HUDEP-2 (cell line): ENCODE measurements around the gene SPRR2F.
A peak's percentile ranks its signal among the peaks of the same experiment; 100 is the strongest.
"Not testable (repeated sequence)": the region's sequence is repeated elsewhere in the genome, so short reads cannot be mapped to it uniquely, and the experiment has no call there.

ENCODE experiments used
- DNase-seq, 76 experiments: peaks; one replicate each; lab custom pipeline; 2025; ENCODE audit not compliant: unreplicated experiment in 76 of 76; lab: John Stamatoyannopoulos, UW

The SPRR2F gene, protein sequence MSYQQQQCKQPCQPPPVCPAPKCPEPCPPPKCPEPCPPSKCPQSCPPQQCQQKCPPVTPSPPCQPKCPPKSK

DNA sequence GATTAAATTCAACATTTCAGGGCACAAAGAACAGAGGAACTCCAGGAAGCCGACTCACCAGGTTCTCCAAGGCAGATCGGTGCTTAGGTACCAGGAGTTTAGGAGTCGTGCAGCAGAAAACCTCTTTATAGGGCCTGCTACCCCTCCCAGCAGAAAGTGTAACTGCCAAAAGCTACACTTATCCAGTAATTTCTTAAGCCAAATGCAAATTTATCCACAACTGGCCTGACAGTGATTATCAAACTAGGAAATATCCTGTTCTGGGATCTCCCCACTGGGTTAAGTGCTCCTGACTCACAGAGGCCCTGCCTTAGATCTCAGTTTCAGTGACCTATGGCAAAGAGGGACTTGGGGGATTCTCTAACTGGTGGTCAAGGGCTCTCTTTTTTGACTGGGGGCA, at the start of gene SPRR2F:
Gene SPRR2F, minus strand, starts transcription at position 101 of the 400 bp plus-strand sequence. CDS start 783 bp downstream, outside the sequence.
- DNase-seq, result no peak

DNA sequence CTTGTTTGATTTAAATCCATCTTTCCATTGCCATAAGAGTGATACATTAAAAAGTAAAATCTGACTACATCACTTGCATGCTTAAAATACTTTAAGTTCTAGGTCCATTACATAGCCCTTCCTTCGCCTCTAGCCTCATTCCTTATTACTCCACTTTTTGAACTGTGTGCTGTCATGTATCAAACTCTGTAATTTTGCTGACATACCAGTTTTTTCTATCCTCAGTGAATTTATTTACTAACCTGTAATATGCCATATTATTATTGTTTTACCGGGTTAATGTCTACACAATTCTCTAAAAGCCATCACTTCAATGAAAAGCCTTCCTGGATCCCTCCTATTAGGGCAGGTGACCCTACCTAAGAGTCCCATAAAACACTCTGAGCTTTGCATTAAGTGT, 42.2 kb upstream of the SPRR2F start:
- DNase-seq, result no peak

DNA sequence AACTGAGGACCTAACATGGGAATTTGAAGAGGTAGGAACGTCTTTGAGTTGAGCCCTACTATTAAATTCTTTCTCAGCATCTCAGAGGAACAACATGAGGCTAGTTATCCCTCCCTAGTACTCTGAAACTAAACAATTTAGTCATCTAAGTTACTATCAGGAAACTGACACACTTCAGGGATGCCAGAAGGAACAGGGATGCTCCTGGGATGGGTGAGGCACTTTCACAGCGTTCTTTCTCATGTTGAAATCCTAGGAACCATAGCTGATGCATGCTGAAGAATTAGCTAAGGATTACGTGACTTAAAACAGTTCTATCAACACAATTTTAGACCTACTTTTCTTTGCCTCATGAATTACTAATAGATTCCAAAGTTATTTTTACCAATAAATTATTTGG, 39.2 kb upstream of the SPRR2F start:
- DNase-seq, result no peak

DNA sequence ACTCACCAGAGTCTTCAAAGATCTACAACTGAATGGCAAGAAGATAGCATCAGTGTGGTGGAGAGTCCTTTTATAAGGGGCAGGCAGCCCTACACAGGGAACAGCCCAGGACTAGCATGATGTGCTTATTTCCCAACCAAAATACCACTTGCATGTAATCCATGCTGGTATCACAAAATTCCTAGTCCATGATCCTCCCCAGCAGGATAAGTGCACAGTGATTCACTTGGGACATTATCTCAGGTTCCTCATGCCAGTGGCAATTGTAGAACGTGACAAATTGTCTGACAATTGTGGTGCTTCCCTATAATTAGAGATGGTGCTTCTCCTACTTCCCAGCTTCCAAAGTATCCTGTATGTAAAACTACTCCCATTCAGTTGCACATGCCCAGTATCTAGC, 37.5 kb upstream of the SPRR2F start, which contains the start of gene SPRR2G:
Gene SPRR2G, minus strand, starts transcription at position 45 of the 400 bp plus-strand sequence. CDS start 780 bp downstream, outside the sequence.
- DNase-seq, result no peak

DNA sequence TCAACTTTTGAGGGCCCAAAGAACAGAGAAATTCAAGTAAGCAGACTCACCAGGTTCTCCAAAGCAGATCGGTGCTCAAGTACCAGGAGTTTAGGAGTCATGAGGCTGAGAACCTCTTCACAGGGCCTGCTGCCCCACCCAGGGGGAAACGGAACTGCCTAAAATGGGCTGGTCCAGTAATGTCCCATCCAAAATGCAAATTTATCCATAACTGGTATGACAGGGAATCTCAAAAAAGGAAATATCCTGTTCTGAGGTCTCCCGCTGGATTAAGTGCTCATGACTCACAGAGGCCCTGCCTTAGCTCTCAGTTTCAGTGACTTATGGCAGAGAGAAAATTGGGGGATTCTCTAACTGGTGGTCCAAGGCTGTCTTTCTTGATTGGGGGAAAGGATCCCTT, 28.1 kb upstream of the SPRR2F start:
- DNase-seq, result no peak

DNA sequence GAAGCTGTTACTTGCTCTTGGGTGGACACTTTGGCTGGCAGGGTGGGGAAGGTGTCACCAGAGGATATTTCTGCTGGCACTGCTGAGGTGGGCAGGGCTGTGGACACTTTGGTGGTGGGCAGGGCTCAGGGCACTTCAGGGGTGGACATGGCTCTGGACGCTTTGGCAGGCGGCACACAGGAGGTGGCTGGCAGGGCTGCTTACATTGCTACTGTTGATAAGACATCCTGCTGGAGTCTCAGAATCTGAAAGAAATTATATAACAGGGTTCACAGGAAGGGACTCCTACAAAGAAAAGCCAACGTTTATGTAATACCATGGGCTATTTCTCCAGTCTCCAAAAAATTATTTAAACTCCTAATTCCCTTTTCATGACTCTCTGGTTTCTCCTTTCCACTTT, 27.2 kb upstream of the SPRR2F start:
- no peak for DNase-seq

DNA sequence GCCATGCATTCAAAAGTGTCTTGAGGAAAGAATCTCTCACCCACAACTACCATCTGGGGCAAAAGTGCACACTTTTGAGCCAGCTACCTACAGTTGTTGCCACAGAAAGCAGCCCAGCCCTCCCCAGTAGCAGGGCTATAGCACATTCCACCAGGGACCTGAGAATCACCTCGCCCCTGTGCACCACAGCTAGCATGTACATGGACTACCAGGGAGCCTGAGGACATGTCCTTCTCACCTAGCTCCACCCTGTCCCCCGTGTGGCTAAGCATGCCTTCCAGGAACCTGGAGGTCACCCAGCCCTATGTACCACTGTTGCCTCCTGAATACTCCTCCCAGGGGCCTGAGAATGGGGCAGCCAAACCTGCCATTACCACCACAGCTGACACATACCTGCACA, 20.4 kb upstream of the SPRR2F start:
- DNase-seq, result no peak

DNA sequence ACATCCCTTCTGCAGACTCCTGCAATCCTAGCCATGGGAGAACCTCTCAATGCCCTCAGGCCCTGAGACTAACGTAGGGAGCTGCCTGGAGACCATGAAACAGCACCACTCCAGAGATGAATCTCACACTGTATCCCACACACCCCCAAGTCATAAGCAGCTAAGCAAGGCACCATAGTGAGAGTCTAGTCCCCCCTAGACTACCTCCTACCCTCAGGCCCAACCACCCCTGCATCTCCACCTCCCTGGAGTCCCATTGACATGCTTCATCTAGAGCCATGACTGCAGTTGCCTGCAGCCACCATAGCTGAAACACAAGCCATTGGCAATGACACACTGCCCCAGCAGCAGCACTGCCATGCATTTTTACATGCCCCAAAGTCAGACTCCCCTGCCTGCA, 20.0 kb upstream of the SPRR2F start:
- DNase-seq, result no peak

DNA sequence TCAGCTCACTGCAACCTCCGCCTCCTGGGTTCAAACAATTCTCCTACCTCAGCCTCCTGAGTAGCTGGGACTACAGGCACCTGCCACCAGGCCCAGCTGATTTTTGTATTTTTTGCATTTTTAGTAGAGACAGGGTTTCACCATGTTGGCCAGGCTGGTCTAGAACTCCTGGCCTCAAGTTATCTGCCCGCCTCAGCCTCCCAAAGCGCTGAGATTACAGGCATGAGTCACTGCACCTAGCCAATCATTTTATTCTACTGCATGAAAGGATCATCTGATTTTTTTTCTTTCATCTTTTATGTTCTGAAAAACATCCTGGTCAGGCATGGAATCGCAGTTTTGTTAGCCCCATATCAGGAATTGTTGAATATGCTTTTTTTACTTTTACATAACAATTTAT, 15.4 kb upstream of the SPRR2F start:
- DNase-seq, result not testable (repeated sequence)

DNA sequence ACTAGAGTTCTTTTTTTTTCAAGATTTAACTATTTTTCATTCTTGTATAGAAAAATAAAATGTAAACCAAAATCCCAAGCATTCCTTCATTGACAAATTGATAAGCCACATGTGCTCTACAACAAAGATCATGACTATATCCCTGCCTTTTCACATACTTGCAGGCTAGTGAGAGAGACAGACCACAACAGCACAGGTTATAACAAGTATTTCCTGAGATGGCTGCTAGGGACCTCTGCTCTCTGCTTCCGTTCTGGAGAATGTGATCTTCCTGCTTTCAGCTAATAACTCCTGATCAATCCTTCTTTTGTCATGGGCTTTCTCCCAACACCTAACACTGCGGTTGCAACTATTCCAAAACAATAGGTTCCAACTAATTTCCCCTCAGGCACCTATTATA, 14.0 kb upstream of the SPRR2F start:
- no peak for DNase-seq

DNA sequence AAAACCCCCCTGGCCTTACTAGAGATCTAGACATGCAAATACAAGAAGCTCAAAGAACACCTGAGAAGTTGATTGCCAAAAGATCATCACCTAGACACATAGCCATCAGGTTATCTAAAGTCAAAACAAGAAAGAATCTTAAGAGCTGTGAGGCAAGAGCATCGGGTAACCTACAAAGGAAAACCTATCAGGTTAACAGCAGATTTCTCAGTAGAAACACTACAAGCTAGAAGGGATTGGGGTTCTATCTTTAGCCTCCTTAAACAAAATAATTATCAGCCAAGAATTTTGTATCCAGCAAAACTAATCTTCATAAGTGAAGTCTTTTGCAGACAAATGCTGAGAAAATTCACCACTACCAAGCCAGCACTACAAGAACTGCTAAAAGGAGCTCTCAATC, 12.2 kb upstream of the SPRR2F start:
- no peak for DNase-seq

DNA sequence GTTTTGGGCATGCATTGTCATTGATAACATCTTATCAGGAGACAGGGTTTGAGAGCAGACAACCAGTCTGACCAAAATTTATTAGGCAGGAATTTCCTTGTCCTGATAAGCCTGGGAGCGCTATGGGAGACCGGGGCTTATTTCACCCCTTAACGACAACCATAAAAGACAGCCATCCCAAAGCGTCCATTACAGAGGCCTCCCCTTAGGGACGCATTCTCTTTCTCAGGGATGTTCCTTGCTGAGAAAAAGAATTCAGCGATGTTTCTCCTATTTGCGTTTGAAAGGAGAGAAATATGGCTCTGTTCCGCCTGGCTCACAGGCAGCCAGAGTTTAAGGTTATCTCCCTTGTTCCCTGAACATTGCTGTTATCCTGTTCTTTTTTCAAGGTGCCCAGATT, 10.5 kb upstream of the SPRR2F start:
- DNase-seq, result not testable (repeated sequence)

DNA sequence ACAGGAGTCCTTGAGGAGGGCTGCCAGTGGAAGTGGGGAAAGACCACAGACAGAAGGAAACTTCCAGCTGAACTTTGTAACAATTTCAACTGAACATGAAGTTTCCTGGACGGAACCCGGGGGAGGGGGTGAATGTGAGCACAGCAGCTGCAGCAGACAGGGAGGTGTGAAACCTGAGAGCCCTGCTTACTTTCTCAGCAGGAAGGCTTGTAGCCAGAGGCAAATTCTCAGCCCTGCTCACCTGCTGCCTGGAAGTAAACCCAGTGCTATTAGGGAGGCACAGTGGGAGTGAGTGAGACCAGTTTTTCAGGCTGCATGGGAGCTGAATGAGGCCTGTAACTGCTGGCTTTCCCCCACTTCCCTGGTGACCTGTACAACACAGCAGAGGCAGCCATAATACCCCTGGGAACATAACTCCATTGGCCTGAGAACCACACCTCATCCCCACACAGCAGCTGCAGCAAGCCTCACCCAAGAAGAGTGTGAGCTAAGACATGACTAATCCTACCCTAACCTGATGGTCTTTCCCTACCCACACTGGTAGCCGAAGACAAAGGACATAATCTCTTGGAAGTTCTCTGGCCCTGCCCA, 9.6 kb upstream of the SPRR2F start:
- peak in 3 of 76 experiments; percentile 3 to 15 (median 5) for DNase-seq

DNA sequence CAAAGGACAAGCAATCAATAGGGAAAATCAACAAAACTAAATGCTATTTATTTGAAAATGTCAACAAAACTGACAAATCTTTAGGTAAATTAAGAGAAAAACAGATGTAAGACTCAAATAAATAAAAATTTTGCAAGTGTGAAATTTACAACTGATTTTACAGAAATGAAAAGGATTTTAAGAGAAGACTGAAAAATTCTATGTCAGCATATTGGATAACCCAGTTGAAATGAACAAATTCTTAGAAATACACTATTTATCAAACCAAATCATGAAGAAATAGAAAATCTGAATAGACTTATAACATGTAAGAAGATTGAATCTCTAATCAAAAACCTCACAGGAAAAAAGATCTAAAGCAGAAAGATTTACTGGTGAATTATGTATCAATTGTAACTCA, 7.6 kb upstream of the SPRR2F start:
- no peak for DNase-seq

DNA sequence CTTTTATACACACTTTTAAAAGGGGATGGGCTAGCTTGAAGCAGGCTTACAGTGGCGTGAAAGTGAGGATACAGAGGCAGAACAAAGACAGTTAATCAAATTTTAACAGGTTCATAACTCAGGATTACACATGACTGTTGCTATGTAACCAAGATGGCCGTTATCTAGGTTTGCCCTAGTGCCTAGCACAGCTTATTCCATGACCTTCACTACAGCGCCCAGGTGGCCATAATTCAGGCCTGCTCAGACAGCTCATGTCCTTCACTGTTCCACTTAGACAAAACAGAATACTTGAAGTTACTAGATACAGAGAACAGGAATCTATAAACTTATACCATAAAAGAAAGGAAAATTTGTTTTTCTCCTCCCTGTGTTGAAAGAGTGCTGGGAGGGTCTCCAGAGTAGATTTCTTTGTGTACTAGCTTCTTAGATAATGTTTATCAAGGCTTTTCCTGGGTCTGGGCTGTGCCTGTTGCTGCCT, 6.2 kb upstream of the SPRR2F start:
- DNase-seq, result peak in 70 of 76 experiments; percentile 19 to 88 (median 58)

DNA sequence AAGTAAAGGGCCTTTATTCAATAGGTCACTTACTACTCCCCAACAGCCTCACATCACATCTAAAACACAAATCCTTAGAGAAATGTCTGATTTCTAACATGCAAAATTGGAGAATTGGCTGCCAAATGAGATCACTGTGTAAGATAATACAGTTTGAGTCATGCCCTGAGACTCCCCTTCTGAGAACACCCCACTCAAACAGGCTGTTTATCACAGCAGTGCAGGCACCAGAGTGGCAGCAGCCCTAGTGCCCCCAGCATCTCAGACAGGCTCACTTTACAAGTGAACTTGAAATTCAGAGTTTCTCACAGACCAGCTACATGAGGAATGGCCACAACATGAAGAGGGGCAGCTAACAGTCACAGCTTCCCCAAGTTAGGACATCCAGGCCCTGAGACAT, 1.9 kb upstream of the SPRR2F start:
- DNase-seq, result peak in 71 of 76 experiments; percentile 16 to 88 (median 63)

DNA sequence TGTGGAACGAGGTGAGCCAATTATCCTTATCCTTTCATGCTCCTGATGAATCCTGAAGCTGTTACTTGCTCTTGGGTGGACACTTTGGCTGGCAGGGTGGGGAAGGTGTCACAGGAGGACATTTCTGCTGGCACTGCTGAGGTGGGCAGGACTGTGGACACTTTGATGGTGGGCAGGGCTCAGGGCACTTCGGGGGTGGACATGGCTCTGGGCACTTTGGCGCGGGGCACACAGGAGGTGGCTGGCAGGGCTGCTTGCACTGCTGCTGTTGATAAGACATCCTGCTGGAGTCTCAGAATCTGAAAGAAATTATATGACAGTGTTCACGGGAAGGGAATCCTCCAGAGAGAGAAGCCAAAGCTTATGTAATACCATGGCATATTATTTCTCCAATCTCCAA, 862 bp downstream of the SPRR2F start:
- DNase-seq, result peak in 1 of 76 experiments; percentile 3

DNA sequence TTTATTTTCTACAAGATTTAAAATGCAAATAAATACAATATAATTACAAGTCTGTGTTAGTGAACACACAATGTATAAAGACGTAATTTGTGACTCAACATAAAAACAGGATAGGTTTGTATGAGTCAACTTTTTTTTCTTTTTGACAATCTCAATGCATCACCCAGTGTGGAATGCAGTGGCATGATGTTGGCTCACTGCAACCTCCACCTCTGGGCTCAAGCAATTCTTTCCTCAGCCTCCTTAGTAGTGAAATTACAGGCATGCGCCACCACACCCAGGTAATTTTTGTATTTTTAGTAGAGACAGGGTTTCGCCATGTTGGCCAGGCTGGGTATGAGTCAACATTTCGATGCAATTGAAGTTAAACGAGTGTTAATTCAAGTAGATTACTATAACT, 13.1 kb downstream of the SPRR2F start:
- no peak for DNase-seq

DNA sequence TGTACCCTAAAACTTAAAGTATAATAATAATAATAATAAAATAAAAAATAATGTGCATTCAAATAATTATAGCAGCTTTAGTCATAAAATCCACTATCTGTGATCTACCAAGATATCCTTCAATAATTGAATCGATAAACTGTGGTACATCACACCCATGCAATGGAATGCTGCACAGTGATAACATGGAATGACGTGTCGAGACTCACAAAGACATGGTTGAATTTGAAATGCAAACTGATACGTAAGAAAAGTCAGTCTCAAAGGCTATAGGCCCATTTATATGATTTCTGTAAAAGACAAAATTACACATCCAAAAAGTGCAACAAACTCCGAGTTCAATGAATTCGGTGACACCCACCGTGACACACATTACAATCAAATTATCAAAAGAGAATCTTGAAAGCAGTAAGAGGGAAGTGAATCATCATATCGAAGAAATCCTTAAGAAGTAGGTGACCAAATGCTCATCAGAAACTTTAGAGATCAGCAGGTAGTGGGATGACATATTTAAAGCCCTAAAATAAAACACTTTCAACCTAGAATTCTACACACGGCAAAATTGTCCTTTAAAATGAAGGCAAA, 13.8 kb downstream of the SPRR2F start:
- DNase-seq, result no peak

DNA sequence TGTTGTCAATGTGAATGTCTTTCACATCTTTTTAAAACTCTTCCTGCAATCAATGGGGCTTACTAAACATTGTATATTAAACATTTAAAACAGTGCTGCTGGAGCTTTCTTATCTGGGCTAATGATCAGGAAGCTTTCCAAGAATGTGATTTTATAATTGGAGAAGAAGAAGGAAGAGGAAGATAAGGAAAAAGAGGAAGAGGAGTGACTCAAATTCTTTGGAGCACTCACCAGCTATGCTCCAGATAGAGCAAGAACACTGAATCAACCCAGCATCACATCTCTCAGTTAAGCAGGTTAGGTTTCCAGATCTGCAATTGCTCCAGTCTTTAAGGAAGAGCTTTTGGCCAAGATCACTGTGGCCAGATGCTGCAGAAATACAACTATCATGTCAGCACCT, 17.6 kb downstream of the SPRR2F start:
- no peak for DNase-seq

DNA sequence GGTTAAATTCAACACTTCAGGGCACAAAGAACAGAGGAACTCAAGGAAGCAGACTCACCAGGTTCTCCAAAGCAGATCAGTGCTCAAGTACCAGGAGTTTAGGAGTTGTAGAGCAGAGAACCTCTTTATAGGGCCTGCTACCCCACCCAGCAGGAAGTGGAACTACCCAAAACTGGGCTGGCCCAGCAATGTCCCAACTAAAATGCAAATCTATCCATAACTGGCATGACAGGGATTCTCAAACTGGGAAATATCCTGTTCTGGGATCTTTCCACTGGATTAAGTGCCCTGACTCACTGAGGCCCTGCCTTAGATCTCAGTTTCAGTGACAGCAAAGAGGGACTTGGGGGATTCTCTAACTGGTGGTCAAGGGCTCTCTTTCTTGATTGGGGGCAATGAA, 18.9 kb downstream of the SPRR2F start, which contains the start of gene SPRR2E:
Gene SPRR2E, minus strand, starts transcription at position 101 of the 400 bp plus-strand sequence. CDS start 775 bp downstream, outside the sequence.
- DNase-seq, result no peak

DNA sequence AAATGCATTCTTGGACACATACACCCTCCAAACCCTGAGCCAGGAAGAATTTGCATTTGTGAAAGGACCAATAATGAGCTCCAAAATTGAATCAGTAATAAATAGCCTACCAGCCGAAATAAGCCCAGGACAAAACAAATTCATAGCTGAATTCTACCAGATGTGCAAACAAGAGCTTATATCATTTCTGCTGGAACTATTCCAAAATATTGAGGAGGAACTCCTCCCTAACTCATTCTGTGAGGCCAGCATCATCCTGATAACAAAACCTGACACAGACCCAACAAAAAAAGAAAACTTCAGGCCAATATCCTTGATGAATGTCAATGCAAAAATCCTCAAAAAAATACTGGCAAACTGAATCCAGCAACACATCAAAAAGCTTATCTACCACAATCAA, 25.7 kb downstream of the SPRR2F start:
- peak in 35 of 76 experiments; percentile 6 to 82 (median 54) for DNase-seq
